ENCODE results near the gene SERPINE1. TPM values are rescaled to one million over a fixed set of nuclear protein-coding genes. Genes with fewer than 3 reads are reported as not detected.

SERPINE1 gene
- total RNA-seq, 1 experiment from 2014 or later: 12.8 TPM

DNA sequence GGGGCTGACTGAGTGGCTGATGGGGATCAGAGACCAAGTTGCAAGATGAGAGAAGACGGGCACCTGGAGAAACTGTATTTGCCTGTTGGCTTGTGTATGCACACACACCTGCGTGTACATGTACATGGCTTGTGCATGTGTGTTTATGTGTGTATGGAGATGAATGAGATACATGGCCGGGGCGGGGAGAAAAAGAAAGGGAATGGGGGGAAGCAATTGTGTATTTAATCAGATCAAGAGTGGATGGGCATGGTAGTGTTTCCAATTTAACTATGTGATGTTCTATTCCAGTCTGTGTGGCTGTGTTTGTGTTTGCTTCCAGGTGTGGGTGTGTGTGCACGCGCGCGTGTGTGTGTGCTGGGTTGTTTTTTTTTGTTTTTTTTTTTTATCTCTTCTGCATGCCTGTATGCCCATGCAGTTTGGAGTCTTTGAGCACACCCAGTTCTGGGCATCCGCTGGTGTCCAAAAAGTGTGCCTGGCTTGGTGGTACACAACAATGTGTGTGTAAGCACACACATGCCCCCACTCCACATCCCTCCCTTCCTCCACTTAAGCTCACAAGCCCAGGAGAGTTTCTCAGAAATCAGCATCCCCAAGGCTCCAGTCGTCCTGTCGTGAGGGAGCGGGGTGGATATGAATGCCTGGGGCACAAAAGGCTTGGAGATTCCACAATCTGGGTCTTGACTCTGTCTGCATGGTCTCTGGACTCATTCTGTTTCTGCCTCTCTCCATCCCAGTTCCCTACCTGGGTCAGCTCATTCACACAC is 40.9 kb downstream of the SERPINE1 start:
- Histone ChIP-seq H4K20me1 (ENCODE audit: insufficient read depth) (no peaks in the 10 kb centered on the region), H3K27me3 (ENCODE audit: insufficient read depth, low read length) (no peaks in the 10 kb centered on the region), H3K9ac (ENCODE audit: low read length) (peak overlapping the region; percentile 19; the same call in 1 of the 2 replicates), H3K4me3 (replicated peaks in 1 of 2; ENCODE audit: low read depth in 1 of 2, low read length in 2 of 2) (peak overlapping the region in 1 of 2 experiments; percentile 78; a peak in 1 of 4 replicates), H3K27ac (ENCODE audit: low read depth, low read length) (no peak overlapping the region), H3K36me3 (ENCODE audit: control insufficient read depth in 1 of 2, insufficient read depth in 2 of 2, low read length in 2 of 2) (no peaks in the 10 kb centered on the region), H3K4me2 (ENCODE audit: low read length) (peak overlapping the region; percentile 80), H3K9me2 (ENCODE audit: insufficient read depth) (no peaks in the 10 kb centered on the region), H3K4me1 (ENCODE audit: control insufficient read depth in 1 of 2, insufficient read depth in 2 of 2, low read length in 2 of 2) (peaks cover 40 to 86% of the 10 kb centered on the region in 2 experiments), H3K79me2 (ENCODE audit: insufficient read depth, low read length) (0 out of 2 replicates have a peak, but pooled peaks cover 7% of the 10 kb centered on the region), H3K9me3 (ENCODE audit: control insufficient read depth in 1 of 2, insufficient read depth in 1 of 2, low read depth in 1 of 2, low read length in 2 of 2) (no peaks in the 10 kb centered on the region), H2AFZ (ENCODE audit: low read depth, low read length, poor library complexity, severe bottlenecking) (no peak overlapping the region)
- POLR2A ChIA-PET: no interaction called here
- TF ChIP-seq SRF (IDR thresholded peaks at IDR 0.05; ENCODE audit: low read depth): no peak
- TF ChIP-seq, protein P1, sequence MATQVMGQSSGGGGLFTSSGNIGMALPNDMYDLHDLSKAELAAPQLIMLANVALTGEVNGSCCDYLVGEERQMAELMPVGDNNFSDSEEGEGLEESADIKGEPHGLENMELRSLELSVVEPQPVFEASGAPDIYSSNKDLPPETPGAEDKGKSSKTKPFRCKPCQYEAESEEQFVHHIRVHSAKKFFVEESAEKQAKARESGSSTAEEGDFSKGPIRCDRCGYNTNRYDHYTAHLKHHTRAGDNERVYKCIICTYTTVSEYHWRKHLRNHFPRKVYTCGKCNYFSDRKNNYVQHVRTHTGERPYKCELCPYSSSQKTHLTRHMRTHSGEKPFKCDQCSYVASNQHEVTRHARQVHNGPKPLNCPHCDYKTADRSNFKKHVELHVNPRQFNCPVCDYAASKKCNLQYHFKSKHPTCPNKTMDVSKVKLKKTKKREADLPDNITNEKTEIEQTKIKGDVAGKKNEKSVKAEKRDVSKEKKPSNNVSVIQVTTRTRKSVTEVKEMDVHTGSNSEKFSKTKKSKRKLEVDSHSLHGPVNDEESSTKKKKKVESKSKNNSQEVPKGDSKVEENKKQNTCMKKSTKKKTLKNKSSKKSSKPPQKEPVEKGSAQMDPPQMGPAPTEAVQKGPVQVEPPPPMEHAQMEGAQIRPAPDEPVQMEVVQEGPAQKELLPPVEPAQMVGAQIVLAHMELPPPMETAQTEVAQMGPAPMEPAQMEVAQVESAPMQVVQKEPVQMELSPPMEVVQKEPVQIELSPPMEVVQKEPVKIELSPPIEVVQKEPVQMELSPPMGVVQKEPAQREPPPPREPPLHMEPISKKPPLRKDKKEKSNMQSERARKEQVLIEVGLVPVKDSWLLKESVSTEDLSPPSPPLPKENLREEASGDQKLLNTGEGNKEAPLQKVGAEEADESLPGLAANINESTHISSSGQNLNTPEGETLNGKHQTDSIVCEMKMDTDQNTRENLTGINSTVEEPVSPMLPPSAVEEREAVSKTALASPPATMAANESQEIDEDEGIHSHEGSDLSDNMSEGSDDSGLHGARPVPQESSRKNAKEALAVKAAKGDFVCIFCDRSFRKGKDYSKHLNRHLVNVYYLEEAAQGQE (IDR thresholded peaks at IDR 0.05; ENCODE audit: low read depth): no peak
- TF ChIP-seq EZH2phosphoT487 (IDR thresholded peaks at IDR 0.05; ENCODE audit: borderline replicate concordance): no peak
- TF ChIP-seq RAD21 (IDR thresholded peaks at IDR 0.05; ENCODE audit: low read depth): no peak
- no peak for TF ChIP-seq ZNF274 (IDR thresholded peaks at IDR 0.05; ENCODE audit: low read depth, low read length)
- TF ChIP-seq, protein P2, sequence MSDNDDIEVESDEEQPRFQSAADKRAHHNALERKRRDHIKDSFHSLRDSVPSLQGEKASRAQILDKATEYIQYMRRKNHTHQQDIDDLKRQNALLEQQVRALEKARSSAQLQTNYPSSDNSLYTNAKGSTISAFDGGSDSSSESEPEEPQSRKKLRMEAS (IDR thresholded peaks at IDR 0.05): no peak
- TF ChIP-seq ELF1 (IDR thresholded peaks at IDR 0.05; ENCODE audit: borderline replicate concordance, low read depth): no peak
- TF ChIP-seq SIN3A (IDR thresholded peaks at IDR 0.05; ENCODE audit: low read depth): no peak
- TF ChIP-seq CBX3 (IDR thresholded peaks at IDR 0.05; ENCODE audit: low read depth): no peak
- TF ChIP-seq FOSL1 (IDR thresholded peaks at IDR 0.05; ENCODE audit: low read depth): no peak
- TF ChIP-seq TCF7L2 (IDR thresholded peaks at IDR 0.05; ENCODE audit: borderline replicate concordance, extremely low read depth, insufficient read depth, insufficient read length): no peak
- no peak for TF ChIP-seq ZBTB33 (IDR thresholded peaks at IDR 0.05; ENCODE audit: extremely low read depth, insufficient replicate concordance, low read length)
- TF ChIP-seq EGR1 (IDR thresholded peaks at IDR 0.05; ENCODE audit: low read depth): no peak
- no peak for TF ChIP-seq SP1 (IDR thresholded peaks at IDR 0.05; ENCODE audit: low read depth)
- TF ChIP-seq ZFX (IDR thresholded peaks at IDR 0.05): no peak
- TF ChIP-seq JUND (IDR thresholded peaks at IDR 0.05): no peak
- TF ChIP-seq CEBPB (IDR thresholded peaks at IDR 0.05; ENCODE audit: low read depth): no peak
- TF ChIP-seq POLR2AphosphoS5 (IDR thresholded peaks at IDR 0.05; ENCODE audit: low read depth, low read length): no peak
- ATAC-seq: no peak
- DNase-seq (ENCODE audit: low read depth, low spot score): no peak
- CTCF ChIA-PET: interaction anchor here (0.9 to 1.4 kb wide), 4 partner anchors 24 to 115 kb away, joined by 3 to 5 read pairs (median 4); partner anchors contain the start of gene FIS1
- intact Hi-C loops (cut with micrococcal nuclease): no loop called here
- RAD21 ChIA-PET (ENCODE audit: low non-redundant PET in 1 of 2, low total read pairs in 2 of 2, uncharacterized antibody in 2 of 2, unreplicated experiment in 2 of 2): interaction anchor here in 1 of 2 experiments (1.2 kb wide), 1 partner anchor 24 kb away, joined by 3 read pairs; no protein-coding TSS in a partner anchor
- no TSS peak for BruUV-seq (replicated peaks)
